Fibroblast of skin of back (primary cell): ENCODE results near the gene CHAD.

ENCODE experiments used
- DNase-seq: peaks from one replicate; pipeline ENCODE4 v3.0.0-alpha.2; 2013

CHAD gene

DNA sequence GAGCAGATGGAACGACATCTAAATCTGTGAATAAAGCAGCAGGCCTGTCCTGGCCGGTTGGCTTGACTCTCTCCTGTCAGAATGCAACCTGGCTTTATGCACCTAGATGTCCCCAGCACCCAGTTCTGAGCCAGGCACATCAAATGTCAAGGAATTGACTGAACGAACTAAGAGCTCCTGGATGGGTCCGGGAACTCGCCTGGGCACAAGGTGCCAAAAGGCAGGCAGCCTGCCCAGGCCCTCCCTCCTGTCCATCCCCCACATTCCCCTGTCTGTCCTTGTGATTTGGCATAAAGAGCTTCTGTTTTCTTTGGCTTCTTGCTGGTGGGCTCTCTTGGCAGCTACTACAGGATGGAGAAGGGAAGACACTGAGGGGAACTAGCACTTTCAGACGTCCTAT, 5.8 kb upstream of the CHAD start:
- DNase-seq: no peak

DNA sequence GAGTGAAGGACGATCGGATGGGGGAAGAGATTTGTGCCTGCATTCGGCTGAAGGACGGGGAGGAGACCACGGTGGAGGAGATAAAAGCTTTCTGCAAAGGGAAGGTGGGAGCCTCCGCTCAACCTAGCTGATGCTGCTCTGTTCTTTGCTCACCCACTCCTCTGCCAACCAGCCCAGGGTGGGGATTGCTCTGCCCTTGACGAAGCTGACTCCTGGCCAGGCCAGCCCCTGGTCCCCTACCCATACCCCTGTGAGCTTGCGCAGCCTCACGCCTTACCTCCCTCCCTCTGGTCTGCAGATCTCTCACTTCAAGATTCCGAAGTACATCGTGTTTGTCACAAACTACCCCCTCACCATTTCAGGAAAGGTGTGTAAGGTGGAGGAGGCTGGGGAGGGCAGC, 5.2 kb upstream of the CHAD start:
- no peak for DNase-seq

DNA sequence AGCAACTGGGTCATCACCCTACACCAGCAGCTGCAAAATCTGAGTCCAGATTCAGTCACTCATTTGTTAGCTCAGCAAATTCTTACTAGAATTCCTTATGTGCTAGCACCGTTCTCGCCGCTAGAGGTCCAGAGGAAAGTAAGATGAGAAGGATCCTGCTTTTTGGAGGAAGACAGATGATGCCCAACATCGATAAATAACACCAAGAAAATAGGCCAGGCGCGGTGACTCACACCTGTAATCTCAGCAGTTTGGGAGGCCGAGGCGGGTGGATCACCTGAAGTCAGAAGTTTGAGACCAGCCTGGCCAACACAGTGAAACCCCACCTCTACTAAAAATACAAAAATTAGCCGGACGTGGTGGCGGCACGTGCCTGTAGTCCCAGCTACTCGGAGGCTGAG, 4.1 kb upstream of the CHAD start:
- DNase-seq: peak; percentile 45

DNA sequence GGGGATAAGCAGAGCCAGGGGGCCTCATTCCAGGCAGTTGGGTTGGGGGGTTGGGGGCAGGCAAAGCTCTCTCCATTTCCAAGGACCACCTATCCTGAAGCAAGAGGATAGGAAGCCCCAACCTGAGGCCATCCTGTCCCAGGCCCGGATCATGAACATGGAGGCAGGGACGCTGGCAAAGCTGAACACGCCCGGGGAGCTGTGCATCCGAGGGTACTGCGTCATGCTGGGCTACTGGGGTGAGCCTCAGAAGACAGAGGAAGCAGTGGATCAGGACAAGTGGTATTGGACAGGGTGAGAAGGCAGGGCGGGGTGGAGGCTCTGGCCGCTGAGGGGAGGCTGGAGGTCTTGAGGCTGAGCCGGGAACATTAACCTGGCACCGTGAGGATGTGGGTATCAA, 3.6 kb upstream of the CHAD start:
- no peak for DNase-seq

DNA sequence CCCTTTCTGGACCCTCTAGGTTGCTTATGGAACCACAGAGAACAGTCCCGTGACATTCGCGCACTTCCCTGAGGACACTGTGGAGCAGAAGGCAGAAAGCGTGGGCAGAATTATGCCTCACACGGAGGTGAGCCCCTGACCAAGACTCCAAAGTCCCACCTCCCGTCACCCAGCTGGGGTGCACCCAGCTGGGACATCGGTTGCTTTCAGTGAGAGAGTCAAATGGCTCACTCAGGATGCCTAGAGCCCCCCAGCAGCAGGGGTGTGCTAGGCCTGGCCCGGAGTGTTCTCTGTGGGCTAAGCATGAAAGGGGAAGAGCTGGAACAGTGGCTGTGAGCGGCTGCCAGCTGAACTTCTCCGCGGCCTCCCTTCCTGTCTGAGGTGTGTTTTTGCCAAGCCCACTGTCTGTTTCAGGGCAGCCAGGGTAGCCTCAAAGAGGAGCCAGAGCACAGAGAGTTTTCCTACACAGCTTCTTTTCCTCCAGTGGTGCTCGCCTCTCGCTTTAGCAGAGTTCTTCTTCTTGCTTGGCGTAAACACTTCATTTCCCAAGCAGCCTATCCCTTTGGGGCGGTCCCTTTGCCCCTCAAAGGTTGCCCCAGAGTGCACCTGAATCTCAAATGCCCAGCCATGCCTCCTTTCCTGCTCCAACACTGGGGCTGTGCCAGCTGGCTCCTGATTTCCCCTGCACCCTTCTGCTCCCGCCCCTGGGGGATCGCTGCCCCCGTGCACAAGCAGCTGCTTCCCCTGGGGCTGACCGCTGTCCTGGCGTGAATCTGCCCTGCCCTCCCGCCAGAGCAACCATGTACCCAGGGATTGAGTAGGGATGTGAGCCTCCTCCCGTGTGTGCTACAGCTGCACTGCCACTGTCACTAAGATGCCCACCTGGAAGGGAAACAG, 2.6 kb upstream of the CHAD start:
- no peak for DNase-seq

DNA sequence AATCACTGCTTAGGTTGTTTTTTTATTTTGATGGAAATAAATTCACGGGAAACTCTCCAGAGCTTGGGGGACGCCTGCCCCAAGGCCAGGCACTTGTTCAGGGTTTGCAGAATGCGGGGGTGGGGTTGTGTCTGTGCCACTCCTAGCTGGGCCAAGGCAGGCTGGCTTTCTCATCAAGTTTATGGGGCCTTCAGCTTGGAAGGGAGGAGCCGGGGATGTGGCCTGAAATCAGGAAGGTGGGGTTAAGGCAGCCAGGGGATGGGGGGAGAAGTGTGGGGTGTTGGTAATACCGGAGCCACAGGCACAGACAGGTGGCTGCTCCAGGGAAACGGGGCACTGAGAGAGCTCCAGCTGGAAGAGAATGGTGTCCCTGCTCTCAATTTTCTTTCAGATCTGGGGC, 1.7 kb upstream of the CHAD start:
- no peak for DNase-seq

DNA sequence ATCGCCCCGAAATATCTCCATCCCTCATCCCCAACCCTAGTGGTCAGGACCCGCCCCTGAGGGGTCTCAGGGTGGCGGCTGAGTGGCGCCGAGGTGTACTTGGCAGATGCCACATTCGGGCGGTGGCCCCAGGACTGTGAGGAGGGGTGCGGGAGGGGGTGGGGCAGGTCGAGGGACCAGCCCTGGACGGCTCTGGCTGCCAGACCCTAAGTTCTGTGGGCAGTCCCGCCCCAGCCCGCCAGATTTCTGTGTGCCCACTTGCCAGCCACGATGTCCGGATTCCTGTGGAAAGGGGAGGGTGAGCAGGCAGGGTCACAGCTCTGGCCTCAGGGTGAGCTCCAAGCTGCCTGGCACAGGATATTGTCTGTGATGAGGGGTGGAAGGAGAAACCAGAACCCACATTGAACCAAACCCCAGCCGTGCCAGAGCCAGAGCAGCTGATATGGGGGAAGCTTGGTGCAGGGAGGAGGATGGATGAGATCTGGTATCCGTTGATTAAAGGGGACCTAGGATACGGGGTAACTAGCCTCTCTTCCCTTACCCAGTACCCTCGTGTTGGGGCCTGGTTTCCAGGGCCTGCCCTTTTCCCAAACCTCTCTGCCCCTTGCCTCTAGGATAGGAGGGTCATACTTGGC, 1.1 kb upstream of the CHAD start:
- no peak for DNase-seq

DNA sequence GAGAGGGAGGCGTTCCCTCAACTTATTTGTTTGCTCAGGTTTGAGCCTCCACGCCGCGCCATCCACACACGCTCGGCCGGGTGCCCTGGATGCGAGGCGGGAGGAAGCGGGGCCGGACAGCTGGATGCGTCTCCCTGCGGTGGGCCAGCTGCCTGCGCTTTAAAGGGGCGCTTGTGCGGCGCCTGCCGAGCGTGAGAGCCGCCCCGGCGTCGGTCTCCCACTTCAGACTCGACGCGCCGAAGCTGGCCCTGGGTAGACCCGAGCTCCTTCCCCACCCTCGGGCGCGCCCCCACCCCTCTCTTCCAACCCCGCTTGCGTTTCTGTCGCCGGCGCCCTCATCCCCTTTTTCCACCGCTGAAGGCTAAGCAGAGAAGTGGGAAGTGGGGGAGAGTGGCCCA, 527 bp upstream of the CHAD start:
- DNase-seq: no peak

DNA sequence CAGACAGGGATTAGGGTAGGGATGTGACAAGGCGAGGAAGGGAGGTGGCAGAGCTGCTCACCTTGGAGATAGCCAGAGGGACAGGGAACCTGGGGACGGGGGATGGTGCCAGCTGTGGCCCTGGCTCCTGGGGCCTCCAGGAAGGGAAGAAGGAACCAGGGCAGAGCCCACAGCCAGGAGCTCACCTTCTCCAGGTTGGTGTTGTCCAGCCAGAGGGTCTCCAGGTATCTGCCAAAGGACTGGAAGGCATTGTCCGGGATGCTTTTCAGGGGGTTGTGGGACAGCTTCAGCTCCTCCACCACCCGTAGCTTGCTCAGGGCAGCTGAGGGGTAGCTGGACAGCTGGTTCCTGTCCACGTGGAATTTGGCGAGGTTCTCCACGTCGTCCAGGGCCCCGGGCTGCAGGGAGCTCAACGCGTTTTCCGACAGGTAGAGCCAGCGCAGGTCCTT, 801 bp downstream of the CHAD start:
- no peak for DNase-seq

DNA sequence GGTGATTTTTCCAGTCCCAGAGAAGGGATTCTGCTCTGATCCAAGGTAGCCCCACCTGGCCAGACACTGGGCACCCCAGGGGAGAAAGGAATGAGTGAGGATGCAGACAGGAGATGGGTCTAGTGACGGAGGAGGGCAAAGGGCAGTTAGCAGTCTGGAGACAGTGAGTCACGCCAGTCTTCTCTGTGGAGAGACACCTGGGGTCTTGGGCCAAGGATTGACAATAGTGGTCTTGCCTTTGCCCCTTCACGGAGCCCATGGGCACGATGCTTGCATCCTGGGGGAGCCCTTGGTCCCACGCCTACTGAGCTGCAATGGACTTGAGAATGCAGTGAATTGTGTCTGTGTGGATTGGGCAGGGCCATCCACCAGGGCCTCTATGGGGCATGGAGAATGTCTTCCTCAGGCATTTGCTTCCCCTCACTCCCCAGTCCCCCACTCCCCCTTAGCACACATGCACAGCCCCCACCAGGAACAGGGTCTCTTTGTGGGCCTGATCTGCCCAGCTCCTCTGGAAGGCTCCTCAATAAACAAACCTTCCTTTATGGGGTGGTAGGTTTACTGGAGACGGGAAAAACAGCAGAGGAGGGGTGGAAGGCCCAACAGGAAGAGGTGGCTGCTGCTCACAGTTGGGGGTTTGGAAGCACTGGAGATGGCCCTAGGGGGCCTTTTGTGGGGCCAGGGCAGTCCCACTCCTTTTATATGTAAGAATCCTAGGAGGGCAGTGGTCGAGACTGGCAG, 1.4 kb downstream of the CHAD start:
- DNase-seq: no peak

DNA sequence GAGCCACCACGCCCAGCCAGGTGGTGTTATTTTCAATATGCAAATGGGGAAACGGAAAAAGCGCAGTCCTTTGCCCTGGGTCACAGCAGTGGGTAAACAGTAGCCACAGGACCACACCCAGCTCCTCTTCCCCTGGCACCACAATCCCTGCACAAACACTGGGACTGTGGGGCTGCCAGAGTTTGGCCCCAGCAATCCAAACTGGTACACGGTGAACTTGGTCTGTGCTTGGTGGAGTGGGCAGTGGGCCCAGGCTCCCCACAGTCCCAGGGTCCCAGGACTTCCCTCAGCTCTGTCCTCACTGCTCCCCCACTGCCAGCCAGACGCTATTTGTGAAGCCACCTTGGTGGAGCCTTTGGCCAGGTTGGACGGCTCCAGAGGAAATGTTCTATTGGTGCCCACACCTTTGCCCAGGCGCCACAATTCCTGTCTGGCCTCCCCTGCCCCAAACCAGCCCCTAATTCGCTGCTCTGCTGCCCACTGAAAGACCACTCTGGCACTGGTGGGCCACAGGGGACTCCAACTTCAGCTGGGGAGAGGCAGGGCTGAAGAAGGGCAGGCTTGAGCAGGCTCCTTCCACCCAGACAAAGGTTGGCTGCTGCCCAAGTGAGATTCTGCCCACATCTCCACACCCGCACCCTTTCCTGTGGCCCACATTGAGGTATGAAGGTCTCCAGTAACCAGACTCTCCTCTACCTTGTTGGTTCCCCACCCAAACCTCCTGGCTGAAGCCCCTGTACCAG, 2.1 kb downstream of the CHAD start:
- DNase-seq: no peak

DNA sequence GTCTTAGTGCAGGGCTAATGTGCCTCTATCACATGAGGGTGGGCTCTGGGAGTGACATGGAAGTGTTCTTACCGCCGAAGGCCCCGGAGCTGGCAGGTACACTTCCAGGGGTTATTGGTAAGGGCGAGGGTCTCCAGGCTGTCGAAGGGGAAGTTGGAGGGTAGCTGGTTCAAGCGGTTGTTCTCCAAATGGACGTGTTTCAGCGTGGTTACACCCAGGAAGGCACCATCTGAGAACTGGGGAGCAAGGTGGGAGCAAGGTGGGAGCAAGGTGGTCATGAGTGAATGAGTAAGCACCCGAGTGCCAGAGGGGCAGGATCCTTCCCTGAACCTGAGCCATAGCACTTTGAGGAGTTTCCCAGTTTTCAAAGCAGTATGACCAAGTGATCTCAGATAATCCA, 3.0 kb downstream of the CHAD start:
- no peak for DNase-seq

DNA sequence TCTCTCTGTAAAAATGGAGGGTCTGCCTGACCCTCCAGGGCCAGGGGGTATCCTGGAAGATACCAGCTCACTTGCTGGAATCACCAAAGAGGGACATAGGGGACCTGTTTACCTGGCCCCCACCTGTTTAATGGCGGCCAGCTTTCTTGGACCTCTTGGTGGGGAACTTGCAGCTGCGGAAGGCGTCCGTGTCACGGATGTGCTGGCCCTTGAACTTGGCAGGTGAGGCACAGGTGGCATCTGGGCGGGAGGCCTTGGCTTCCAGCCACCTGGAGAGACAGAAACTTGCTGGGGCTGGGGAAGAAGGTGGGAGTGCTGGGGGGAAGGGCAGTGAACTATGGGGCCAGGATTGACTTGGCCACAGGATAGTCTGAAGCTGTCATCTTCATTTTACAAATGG, 3.5 kb downstream of the CHAD start:
- no peak for DNase-seq

DNA sequence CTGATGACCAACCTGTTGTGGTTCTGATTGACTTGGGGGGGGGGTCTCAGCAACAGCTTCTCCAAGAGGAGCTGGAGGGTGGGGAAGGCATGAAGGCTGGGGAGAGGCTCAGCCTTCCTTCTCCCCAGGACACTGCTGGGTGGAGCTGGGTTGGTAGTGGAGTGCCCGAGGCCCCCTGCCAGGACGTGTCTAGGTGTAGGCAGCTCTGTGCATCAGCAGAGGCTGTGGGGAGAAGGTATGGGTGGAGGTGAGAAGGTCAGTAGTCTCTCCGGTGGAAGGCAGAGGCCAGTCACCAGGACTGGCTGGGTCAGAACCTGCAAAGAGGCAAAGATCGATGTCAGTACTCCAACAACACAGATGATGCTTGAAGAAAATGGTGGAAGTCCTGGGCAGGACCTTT, 3.9 kb downstream of the CHAD start:
- DNase-seq: no peak

DNA sequence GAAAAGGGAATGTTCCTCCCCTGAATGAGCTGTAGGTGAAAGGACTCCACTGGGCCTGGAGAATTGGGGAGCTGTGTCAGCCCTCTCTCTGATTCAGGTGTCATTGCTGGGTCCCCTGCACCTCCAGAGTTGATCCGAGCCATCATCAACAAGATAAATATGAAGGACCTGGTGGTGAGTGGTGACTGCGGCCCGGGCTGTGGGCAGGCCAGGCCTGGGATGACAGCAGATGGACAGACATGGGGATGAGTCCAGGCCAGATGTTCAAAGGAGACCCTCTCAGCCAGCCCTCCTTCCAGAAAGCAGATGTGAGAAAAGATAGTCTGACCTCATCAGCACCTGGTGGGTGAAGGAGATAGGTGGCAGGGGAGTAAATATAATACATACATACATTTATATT, 4.6 kb downstream of the CHAD start:
- DNase-seq: no peak

DNA sequence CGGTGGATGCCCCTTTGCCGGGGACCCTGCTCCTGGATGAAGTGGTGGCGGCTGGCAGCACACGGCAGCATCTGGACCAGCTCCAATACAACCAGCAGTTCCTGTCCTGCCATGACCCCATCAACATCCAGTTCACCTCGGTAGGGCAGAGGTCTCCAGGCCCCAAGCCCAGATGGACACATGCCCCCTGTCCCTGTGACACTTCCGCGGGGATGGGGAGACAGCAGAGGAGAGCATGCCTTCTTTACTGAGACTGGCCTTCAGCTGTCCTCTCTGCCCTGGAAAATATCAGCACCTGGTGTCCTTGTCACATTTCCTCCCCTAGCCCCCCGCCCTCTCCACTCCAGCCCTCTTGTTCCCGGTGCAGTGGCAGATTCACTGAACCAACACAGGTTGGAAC, 6.2 kb downstream of the CHAD start:
- DNase-seq: no peak

DNA sequence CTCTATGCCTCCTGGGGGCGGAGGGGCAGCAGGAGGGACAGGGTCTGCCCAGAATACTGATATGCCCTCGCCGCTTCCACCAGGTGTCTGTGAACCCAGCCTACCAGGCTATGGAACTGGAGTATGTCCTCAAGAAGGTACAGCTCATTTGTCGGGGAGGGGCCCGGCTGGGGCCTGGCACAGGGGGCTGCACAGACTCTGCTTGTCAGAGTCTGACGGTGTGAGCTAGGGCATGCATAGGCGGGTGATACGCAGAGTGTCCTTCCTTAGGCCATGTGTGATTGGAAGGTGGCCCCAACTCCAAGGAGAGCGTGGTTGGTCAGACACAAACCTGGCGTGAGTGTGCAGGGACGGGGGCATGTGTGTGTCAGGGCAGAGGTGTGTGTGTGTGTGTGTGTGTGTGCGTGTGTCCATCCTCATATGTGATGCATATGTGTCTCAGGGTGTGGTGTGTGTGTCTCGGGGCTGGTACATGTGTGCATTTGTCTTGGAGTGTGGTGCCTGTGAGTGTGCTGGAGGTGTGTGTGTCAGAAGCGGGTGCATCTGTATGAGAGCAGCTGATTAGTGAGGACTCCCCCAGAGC, 7.0 kb downstream of the CHAD start:
- DNase-seq: no peak

DNA sequence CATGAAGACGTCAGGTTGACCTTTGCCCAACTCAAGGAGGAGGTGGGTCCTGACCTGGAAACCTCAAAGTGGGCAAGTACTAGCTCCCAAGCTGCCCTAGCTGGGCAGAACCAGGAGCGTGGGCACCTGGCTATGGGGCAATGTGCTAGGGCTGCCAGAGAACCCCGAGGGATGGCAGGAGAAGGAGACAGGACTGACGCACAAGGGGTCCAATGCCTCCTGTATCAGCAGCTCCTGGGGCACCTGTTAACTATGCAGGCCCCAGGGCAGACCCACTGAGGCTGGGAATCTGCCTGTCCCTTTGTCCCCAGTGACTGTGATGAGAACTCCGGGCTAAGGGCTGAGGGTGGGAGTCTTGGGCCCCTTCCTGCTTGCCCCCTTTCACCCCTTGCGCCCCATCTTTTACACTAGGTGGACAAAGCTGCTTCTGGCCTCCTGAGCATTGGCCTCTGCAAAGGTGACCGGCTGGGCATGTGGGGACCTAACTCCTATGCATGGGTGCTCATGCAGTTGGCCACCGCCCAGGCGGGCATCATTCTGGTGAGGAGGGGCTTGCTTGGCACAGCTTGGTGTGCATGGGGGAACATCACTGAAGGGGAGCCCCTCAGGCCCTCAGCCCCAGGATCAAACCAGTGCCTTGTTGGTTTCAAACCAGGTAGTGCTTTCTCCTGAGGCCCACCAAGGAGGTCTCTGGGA, 7.7 kb downstream of the CHAD start:
- DNase-seq: no peak

DNA sequence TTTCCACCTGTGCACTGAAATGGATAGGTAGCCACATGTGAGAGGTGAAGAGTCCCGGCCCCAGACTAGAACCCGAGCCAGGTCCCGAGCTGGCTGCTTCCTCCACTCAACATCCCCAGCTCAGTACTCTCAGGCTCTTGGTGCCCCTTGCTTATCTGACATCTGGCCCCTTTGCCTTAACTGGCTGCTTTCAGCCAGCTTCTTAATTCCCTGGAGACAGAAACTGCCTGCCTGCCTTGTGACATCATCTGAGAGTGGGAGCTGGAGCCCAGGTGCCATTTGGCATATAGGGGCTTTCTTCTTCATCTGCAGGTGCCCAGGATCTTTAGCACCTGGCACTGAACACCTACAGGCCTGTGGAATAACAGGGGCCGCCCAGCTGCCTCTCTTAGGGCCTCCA, 8.9 kb downstream of the CHAD start:
- DNase-seq: peak; percentile 5

DNA sequence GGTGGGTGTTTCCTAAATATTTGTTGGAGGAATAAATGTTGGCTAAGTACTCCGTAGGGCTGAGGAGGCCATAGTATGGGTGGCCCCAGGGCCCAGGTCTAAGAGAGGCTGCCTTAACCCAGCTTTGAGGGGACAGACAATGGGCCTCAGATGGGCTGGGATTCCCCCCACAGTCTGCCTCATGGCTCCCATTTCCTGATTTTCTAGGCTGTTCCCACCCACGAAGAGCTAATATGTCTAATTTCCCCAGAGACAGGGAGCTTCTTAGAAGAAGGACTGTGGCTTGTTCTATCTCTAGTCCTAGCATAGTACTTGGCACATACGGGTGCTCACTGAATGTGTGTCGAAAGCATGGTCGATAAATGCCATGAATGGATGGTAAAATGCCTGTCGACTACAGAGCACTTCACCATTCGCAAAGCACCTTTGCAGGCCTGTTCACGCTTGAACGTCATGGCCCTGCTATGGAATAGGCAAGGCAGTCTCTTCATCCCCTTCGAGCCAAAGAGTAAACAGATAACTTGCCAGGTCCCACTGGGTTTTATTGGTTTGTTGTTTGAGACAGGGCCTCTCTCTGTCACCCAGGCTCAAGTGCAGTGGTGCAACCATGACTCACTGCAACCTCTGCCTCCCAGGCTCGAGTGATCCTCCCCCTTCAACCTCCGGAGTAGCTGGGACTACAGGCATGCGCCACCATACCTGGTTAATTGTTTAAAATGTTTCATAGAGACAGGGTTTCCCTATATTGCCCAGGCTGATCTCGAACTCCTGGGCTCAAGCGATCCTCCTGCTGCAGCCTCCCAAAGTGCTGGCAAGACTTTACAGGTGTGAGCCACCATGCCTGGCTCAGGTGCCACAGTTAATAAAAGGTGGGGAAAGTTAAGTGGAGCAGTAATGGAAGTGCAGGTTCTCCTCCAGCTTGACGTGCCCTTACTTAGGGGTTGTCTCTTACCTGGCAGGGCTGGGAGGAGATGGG, 9.7 kb downstream of the CHAD start:
- peak; percentile 18 for DNase-seq

DNA sequence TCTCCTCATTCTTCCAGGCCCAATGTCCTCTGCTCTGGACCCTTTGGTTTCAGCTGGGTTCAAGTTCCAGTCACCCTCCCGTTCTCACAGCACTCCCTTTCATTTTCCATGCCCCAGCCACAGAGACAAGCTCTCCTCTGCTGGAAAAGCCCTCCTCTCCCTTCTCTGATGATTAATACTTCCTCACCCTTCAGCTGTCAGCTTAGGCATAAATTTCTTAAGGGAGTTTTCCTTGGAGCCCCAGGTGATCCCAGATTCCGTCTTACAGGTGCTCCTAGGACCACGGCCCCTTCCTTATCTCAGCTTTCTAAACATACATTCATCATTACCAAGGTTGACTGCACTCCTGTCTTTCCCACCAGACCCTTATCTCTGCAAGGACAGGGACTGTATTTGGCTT, 10.4 kb downstream of the CHAD start:
- no peak for DNase-seq
